ENCODE data around the gene ALDH1A3. TPM values are rescaled to one million over a fixed set of nuclear protein-coding genes. Genes with fewer than 3 reads are reported as not detected.
A peak's percentile ranks its signal among the peaks of the same experiment; 100 is the strongest.

ALDH1A3 gene
- total RNA-seq, 5 donors from 2014 or later (not counting 1 experiment from before 2014, with no cell fraction given): 0.26 to 1.2 (median 0.38) TPM; not detected in 2

- Mint-ChIP-seq H3K36me3 (no peaks in the 10 kb centered on the region), H3K27me3 (peaks cover 47 to 55% of the 10 kb centered on the region in 2 donors), H3K4me3 (no peak overlapping the region), H3K9me3 (no peaks in the 10 kb centered on the region), H3K4me1 (peaks cover 6 to 11% (median 10%) of the 10 kb centered on the region in 3 donors), H3K27ac (no peak overlapping the region)
- H3K27ac ChIP-seq (ENCODE audit: low read length): no peak overlapping the region
- H3K27me3 ChIP-seq (replicated peaks in 1 of 2; ENCODE audit: control insufficient read depth in 2 of 2, extremely low read depth in 1 of 2, insufficient read depth in 2 of 2, low read length in 1 of 2): peaks cover 0 to 42% of the 10 kb centered on the region in 2 experiments
- DNase-seq (no peak), ATAC-seq (replicated peaks in 1 of 4) (no peak)
- no peaks in the 10 kb centered on the region for H3K9me3 ChIP-seq
- peaks cover 0 to 13% of the 10 kb centered on the region in 2 experiments for H3K4me1 ChIP-seq (ENCODE audit: control insufficient read depth in 1 of 2, extremely low read depth in 1 of 2, insufficient read depth in 2 of 2, low read length in 2 of 2)
- H3K4me3 ChIP-seq (ENCODE audit: control insufficient read depth in 1 of 2, extremely low read depth in 1 of 2, low read length in 1 of 2): no peak overlapping the region
- H3K36me3 ChIP-seq (ENCODE audit: control insufficient read depth in 2 of 2, extremely low read depth in 1 of 2, insufficient read depth in 1 of 2, low read length in 1 of 2): no peaks in the 10 kb centered on the region
- 76% methylated on average over 6 of the region's 6 CpGs for WGBS (ENCODE audit: insufficient coverage)
- CTCF ChIA-PET: interaction anchor here in 1 of 2 donors (0.5 kb wide), 1 partner anchor 441 kb away, joined by 3 read pairs; no protein-coding TSS in a partner anchor
- POLR2A ChIA-PET: no interaction called here
Observed at GRCh38 chr15:100914876-100915275, 35.2 kb downstream of the ALDH1A3 start.

GRCh38 chr15:100918034-100918689 lies 38.5 kb downstream of the ALDH1A3 start:
- ATAC-seq (replicated peaks in 1 of 4) (peak; percentile 85 to 95 (median 92)), DNase-seq (peak; percentile 14 to 66 (median 46))
- POLR2A ChIA-PET: no interaction called here

GRCh38 chr15:100918690-100919480 lies 39.3 kb downstream of the ALDH1A3 start, which contains the start of gene LRRK1:
TSS of gene LRRK1 (plus strand) at chr15:100919357. CDS start at chr15:100924633, 5,276 bp downstream.
- peaks cover 0 to 15% of the 10 kb centered on the region in 2 experiments for H3K4me1 ChIP-seq (ENCODE audit: control insufficient read depth in 1 of 2, extremely low read depth in 1 of 2, insufficient read depth in 2 of 2, low read length in 2 of 2)
- ATAC-seq (replicated peaks in 1 of 4): peak; percentile 21 to 39 (median 36)
- peak within 1 kb of the TSS; percentile 57 to 80 (median 72) for H3K4me3 Mint-ChIP-seq
- H3K36me3 ChIP-seq (ENCODE audit: control insufficient read depth in 2 of 2, extremely low read depth in 1 of 2, insufficient read depth in 1 of 2, low read length in 1 of 2): no peaks in the 10 kb centered on the region
- DNase-seq: peak in 5 of 35 experiments; percentile 1 to 27 (median 10)
- H3K36me3 Mint-ChIP-seq: no peaks in the 10 kb centered on the region
- H3K27me3 Mint-ChIP-seq: peaks cover 62 to 65% of the 10 kb centered on the region in 2 donors
- 2% methylated on average over 84 of the region's 87 CpGs for WGBS (ENCODE audit: insufficient coverage)
- peaks cover 6 to 27% (median 19%) of the 10 kb centered on the region in 3 donors for H3K4me1 Mint-ChIP-seq
- POLR2A ChIA-PET: no interaction called here
- CTCF ChIA-PET: interaction anchor here (0.9 to 3.5 kb wide), 3 partner anchors 14 to 89 kb away, joined by 3 to 30 read pairs (median 4); no protein-coding TSS in a partner anchor
- no peaks in the 10 kb centered on the region for H3K9me3 Mint-ChIP-seq
- H3K27ac Mint-ChIP-seq: no peak within 1 kb of the TSS
- peaks cover 0 to 50% of the 10 kb centered on the region in 2 experiments for H3K27me3 ChIP-seq (replicated peaks in 1 of 2; ENCODE audit: control insufficient read depth in 2 of 2, extremely low read depth in 1 of 2, insufficient read depth in 2 of 2, low read length in 1 of 2)
- H3K9me3 ChIP-seq: no peaks in the 10 kb centered on the region
- H3K27ac ChIP-seq (ENCODE audit: low read length): no peak within 1 kb of the TSS
- H3K4me3 ChIP-seq (ENCODE audit: control insufficient read depth in 1 of 2, extremely low read depth in 1 of 2, low read length in 1 of 2): peak within 1 kb of the TSS; percentile 43 to 48

More at GRCh38 chr15:100918034-100918689, 38.5 kb downstream of the ALDH1A3 start:
- peak overlapping the region; percentile 43 to 48 for H3K4me3 ChIP-seq (ENCODE audit: control insufficient read depth in 1 of 2, extremely low read depth in 1 of 2, low read length in 1 of 2)
- no peaks in the 10 kb centered on the region for H3K9me3 ChIP-seq
- Mint-ChIP-seq H3K4me1 (peaks cover 6 to 27% (median 19%) of the 10 kb centered on the region in 3 donors), H3K27me3 (peaks cover 64 to 72% of the 10 kb centered on the region in 2 donors), H3K27ac (no peak overlapping the region), H3K9me3 (no peaks in the 10 kb centered on the region), H3K36me3 (no peaks in the 10 kb centered on the region), H3K4me3 (peak overlapping the region; percentile 57 to 80 (median 72))
- no peak overlapping the region for H3K27ac ChIP-seq (ENCODE audit: low read length)
- H3K27me3 ChIP-seq (replicated peaks in 1 of 2; ENCODE audit: control insufficient read depth in 2 of 2, extremely low read depth in 1 of 2, insufficient read depth in 2 of 2, low read length in 1 of 2): peaks cover 0 to 50% of the 10 kb centered on the region in 2 experiments
- WGBS (ENCODE audit: insufficient coverage): 4% methylated on average over 34 of the region's 42 CpGs
- no peaks in the 10 kb centered on the region for H3K36me3 ChIP-seq (ENCODE audit: control insufficient read depth in 2 of 2, extremely low read depth in 1 of 2, insufficient read depth in 1 of 2, low read length in 1 of 2)
- CTCF ChIA-PET: interaction anchor here (0.9 to 3.5 kb wide), 4 partner anchors 13 to 90 kb away, joined by 3 to 30 read pairs (median 4); no protein-coding TSS in a partner anchor
- peaks cover 0 to 15% of the 10 kb centered on the region in 2 experiments for H3K4me1 ChIP-seq (ENCODE audit: control insufficient read depth in 1 of 2, extremely low read depth in 1 of 2, insufficient read depth in 2 of 2, low read length in 2 of 2)

- DNase-seq (peak in 4 of 35 experiments; percentile 3 to 10 (median 6)), ATAC-seq (replicated peaks in 1 of 4) (peak in 2 of 4 experiments; percentile 30 to 33)
- WGBS (ENCODE audit: insufficient coverage): 4% methylated on average over 76 of the region's 80 CpGs
- H3K9me3 ChIP-seq: no peaks in the 10 kb centered on the region
- H3K4me3 ChIP-seq (ENCODE audit: control insufficient read depth in 1 of 2, extremely low read depth in 1 of 2, low read length in 1 of 2): peak overlapping the region in 1 of 2 donors; percentile 6
- Mint-ChIP-seq H3K36me3 (no peaks in the 10 kb centered on the region), H3K9me3 (no peaks in the 10 kb centered on the region), H3K27ac (no peak overlapping the region), H3K4me1 (peaks cover 6 to 27% (median 19%) of the 10 kb centered on the region in 3 donors), H3K4me3 (peak overlapping the region; percentile 46 to 68 (median 55)), H3K27me3 (peaks cover 59 to 63% of the 10 kb centered on the region in 2 donors)
- H3K27ac ChIP-seq (ENCODE audit: low read length): no peak overlapping the region
- ChIA-PET CTCF (interaction anchor here in 1 of 2 donors (1.0 to 3.5 kb wide), 2 partner anchors 87 to 88 kb away, joined by 3 to 30 read pairs; no protein-coding TSS in a partner anchor), POLR2A (no interaction called here)
- peaks cover 0 to 15% of the 10 kb centered on the region in 2 experiments for H3K4me1 ChIP-seq (ENCODE audit: control insufficient read depth in 1 of 2, extremely low read depth in 1 of 2, insufficient read depth in 2 of 2, low read length in 2 of 2)
- H3K36me3 ChIP-seq (ENCODE audit: control insufficient read depth in 2 of 2, extremely low read depth in 1 of 2, insufficient read depth in 1 of 2, low read length in 1 of 2): no peaks in the 10 kb centered on the region
- peaks cover 0 to 51% of the 10 kb centered on the region in 2 experiments for H3K27me3 ChIP-seq (replicated peaks in 1 of 2; ENCODE audit: control insufficient read depth in 2 of 2, extremely low read depth in 1 of 2, insufficient read depth in 2 of 2, low read length in 1 of 2)
Observed at GRCh38 chr15:100919481-100920405, 40.1 kb downstream of the ALDH1A3 start.

GRCh38 chr15:100920516-100921135 lies 41.0 kb downstream of the ALDH1A3 start:
- no peaks in the 10 kb centered on the region for H3K36me3 ChIP-seq (ENCODE audit: control insufficient read depth in 2 of 2, extremely low read depth in 1 of 2, insufficient read depth in 1 of 2, low read length in 1 of 2)
- H3K4me1 ChIP-seq (ENCODE audit: control insufficient read depth in 1 of 2, extremely low read depth in 1 of 2, insufficient read depth in 2 of 2, low read length in 2 of 2): peaks cover 0 to 15% of the 10 kb centered on the region in 2 experiments
- ChIA-PET POLR2A (no interaction called here), CTCF (interaction anchor here (0.5 to 1.0 kb wide), 2 partner anchors 23 to 86 kb away, joined by 3 read pairs; no protein-coding TSS in a partner anchor)
- H3K27ac ChIP-seq (ENCODE audit: low read length): no peak overlapping the region
- DNase-seq (no peak), ATAC-seq (replicated peaks in 1 of 4) (no peak)
- Mint-ChIP-seq H3K9me3 (no peaks in the 10 kb centered on the region), H3K27me3 (peaks cover 54 to 64% of the 10 kb centered on the region in 2 donors), H3K4me3 (peak overlapping the region; percentile 29 to 46 (median 43)), H3K4me1 (peaks cover 6 to 27% (median 19%) of the 10 kb centered on the region in 3 donors), H3K36me3 (no peaks in the 10 kb centered on the region), H3K27ac (no peak overlapping the region)
- 90% methylated on average over 6 of the region's 8 CpGs for WGBS (ENCODE audit: insufficient coverage)
- H3K9me3 ChIP-seq: no peaks in the 10 kb centered on the region
- H3K27me3 ChIP-seq (replicated peaks in 1 of 2; ENCODE audit: control insufficient read depth in 2 of 2, extremely low read depth in 1 of 2, insufficient read depth in 2 of 2, low read length in 1 of 2): peaks cover 0 to 47% of the 10 kb centered on the region in 2 experiments
- H3K4me3 ChIP-seq (ENCODE audit: control insufficient read depth in 1 of 2, extremely low read depth in 1 of 2, low read length in 1 of 2): no peak overlapping the region
